ENCODE measurements around the gene WARS2.
"Not testable (repeated sequence)": the region's sequence is repeated elsewhere in the genome, so short reads cannot be mapped to it uniquely, and the experiment has no call there.

The WARS2 gene

DNA sequence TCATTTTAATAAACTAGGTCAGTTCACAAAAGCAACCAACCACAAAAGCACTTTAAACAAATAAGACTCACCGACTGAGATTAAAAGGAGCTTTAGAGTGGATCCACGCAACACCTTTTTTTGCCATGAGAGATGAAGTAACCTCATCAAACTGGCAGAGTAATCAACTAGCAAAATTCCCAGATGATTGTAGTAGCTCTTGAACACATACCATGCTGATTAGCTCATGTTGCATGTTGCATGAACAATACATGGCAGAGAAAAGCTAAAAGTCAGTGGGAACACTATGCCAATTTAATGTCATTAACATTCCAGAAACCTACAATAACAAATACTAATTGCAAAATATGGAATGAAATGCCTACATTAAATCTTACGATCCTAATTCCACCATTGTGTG, 4.1 kb downstream of the WARS2 start:
- no peak for DNase-seq

DNA sequence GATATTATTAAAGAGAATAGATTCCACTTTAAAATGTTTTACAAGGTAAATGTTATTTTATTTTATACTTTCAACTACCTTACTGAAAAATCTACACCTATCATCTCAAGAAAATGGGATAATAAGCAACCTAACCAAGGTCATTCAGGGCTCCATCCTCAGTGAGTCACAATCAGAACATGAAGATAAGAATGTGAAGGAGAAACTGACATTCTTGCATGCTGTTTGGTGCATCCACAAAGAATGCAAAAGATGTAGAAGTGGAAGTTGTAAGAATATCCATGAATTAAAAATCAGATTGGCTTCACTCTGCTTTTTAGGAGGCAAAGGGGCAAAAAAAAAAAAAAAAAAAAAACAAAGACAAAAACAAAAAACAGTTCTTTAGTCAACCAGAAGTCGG, 6.5 kb downstream of the WARS2 start:
- no peak for DNase-seq

DNA sequence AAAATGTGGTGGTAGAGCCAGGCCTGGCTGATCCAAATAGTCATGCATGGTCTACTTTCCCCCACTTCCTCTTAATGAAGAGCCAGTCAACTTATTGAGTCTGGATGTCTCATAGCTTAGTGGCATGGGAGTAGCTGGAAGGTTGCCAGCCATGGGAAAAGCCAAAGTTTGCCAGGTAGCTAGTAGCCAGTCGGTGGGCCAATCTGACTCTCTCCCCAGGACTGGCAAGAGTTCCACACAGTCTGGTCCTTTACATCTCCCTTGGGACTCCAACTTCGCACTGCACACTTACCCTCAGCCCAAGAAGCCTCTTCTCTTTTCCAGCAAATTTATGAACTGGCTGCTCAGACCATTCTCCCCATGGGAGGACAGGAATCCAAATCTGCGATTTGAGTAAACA, 8.3 kb downstream of the WARS2 start:
- no peak for DNase-seq

DNA sequence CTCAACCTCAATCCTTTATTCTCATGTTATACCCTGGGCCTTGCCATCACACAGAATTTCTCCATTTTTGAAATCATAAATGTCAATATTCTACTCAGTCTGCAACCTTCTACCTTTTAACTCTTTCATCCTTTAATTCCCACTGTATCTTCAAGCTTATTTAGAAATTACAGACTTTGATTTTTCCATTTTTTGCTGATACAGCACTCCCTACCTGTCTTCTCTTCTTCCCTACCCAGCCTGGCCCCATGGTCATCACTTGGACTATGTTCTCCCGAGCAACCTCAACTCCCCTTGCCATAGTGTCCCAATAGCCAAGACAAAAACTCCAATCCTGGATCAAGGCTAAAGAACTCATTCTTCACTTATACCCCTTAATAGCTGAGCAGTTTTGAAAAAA, 14.6 kb downstream of the WARS2 start:
- DNase-seq, result no peak

DNA sequence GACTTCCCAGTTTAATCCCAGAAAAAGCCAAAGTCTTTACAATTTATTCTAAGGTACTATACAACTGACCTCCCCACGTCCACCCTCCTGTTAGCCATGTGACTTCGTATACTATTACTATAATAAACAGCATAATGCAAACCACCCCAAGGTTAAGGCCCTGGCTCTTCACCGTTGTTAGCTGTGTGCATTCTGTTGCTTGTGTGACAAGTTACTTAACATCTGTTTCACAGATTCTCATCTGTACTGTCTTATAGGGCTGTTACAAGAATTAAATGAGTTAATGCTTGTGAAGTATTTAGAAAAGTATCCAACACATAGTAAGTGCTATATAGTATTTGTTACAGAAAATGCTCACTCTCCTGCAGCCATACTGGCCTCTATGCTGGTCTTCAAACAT, 15.7 kb downstream of the WARS2 start:
- no peak for DNase-seq

DNA sequence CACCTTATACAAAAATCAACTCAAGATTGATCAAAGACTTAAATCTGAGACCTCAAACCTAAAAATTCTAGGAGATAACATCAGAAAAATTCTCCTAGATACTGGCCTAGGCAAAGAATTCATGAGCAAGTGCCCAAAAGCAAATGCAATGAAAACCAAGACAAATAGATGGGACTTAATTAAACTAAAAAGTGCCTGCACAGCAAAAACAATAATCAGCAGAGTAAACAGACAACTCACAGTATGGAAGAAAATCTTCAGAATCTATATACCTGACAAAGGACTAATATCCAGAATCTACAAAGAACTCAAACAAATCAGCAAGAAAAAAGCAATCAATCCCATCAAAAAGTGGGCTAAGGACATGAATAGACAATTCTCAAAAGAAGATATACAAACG, 18.6 kb downstream of the WARS2 start:
- not testable (repeated sequence) for DNase-seq

DNA sequence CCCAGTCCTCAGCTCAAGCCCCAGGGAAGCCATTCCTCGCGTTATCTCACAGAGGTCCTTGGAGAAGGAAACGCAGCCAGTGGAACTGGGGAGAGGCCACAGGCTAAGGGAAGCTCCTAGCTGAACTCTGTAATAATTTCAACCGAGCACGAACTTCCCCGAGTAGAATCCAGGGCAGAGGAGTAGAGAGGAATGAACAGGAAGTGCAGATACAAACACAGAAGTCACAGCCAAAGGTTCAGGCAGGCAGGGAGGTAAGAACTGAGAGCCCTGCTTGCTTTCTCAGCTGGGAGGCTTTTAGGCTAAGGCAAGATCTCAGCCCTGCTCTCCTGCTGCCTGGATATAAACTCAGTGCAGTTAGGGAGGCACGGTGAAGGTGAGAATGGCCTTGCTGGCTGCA, 23.7 kb downstream of the WARS2 start:
- no peak for DNase-seq

DNA sequence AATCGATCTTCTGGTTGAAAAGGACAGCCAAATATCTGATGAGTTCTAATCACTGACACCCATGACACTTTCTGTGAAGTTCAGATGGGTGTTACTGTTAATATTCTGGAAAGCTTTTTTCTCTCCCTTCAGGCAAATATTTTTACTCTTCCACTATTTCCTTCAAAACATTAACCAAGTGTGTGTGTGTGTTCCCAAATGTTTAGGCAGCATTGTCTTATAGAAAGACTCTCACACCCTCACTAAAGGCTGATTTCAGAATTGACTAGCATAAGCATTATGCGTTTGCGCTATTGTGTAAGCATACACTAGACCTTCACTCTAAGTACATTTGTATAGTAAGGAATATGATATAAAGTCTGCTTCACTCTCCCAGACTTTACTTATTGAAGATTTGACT, 24.7 kb downstream of the WARS2 start:
- no peak for DNase-seq

DNA sequence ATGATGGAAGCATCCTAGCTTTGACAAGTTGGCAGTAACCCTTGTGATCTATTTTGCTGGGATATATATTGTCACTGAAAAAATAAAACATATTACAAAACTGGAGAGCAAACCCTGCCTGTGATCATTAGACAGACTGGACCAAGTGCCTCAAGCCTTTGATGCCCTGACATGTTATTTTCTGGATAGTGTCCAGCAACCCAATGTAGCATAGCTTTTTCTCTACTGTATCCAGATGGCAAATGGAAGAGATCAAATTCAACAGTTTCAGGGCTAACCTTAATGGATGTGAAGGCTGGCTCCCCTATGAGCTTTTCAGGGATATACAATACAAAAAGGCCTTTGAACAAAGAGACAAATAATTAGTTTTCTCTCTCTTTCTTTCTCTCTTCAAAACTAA, 25.1 kb downstream of the WARS2 start:
- DNase-seq, result no peak

DNA sequence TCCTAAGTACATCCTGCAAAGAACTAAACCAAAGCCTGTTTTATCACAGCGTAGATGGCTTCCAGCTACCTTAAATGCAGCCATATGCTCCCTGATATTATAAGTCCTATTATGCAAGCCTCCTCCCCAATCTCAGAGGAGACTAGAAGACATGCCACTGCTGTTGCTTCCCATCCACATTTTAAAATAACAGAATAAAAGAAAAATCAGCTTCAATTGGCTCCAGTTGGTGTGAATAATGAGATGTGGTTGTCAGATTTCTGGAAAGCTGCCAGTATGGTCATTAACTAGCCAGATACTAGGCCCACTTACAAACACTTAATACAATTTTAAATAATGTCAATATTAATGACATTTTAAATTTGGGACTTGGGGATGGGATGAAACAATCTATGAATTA, 25.7 kb downstream of the WARS2 start:
- DNase-seq, result no peak

DNA sequence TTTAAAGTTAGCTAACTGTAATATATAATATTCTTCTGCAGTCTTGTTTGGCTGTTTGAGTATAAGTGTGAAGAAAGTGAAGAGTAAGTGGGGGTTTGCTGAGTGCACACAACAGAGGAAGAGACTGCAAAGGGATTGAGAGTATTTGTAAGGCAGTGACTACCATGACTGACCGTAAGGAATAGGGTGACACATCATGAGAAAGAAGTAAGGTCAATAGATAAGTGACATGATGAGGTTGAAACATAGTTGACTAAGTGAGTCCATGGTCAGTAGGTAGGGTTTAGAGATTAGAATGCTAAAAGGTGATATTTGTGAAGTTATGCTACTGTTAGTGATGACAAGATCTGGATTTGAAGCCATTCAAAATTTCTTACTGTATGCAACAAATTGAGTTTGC, 27.7 kb downstream of the WARS2 start:
- DNase-seq, result no peak

DNA sequence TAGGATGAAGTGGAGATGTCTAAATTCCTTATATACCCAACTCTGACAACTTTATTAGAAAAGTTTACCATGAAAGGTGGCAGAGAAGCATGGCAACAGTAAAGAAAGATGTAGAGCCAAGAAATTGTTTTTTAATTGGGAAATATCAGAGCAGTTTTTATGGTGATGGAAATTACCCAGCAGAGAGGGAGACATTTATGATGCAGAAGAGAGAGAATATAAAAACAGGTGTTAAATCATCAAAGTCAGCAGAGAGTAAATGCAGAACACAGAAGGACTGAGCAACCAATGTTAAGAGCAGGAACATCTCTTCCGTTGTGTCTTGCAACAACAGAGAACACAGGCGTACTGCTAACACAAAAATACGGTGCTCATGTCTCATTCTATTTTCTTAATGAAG, 28.2 kb downstream of the WARS2 start:
- no peak for DNase-seq

DNA sequence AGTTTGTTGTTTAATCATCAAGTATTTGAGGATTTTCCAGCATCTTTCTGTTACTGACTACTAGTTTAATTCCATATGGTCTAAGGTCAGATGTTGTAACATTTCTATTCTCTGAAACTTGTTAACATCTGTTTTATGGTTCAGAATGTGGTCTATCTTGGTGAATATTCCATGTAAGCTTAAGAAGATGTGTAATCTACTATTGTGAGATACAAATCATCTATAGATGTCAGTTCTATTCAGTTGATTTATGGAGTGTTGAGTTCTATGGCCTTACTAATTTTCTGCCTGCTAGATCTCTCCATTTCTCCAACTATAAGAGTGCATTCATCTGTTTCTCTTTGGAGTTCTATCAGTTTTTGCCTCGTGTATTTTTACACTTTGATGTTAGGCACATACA, 31.5 kb downstream of the WARS2 start:
- no peak for DNase-seq

DNA sequence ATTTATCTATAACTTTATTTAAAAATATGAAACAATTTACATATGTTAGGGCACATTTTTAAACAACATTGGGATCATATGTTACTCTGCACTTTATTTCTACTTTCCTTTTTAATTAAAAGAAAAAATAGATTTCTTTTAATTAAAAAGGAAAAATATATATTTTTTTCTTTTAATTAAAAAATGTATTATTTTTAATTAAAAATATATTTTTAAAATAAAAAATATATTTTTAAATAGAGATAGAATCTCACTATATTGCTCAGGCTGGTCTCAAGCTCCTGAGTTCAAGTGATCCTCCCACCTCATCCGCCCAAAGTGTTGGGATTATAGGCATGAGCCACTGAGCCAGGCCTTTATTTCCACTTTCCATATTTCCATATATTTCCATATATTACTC, 36.7 kb downstream of the WARS2 start:
- no peak for DNase-seq

DNA sequence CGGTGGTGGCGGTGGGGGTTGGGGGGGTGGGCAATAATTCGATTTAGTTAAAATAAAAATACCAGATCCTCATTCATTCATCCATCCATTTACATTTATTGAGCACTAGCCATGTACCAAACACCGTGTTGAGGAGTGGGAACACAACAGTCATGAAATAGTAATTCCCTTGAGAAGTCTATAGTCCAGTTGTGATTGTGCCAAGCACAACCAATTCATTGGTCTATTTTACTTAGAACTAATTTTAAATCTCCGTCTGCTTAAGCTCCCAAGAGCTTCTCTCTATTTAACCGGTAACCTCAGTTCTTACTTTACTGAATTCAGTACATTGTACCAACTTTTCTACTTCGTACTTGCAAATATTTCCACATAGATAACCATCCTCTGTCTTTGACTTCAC, 38.4 kb downstream of the WARS2 start:
- DNase-seq, result no peak

DNA sequence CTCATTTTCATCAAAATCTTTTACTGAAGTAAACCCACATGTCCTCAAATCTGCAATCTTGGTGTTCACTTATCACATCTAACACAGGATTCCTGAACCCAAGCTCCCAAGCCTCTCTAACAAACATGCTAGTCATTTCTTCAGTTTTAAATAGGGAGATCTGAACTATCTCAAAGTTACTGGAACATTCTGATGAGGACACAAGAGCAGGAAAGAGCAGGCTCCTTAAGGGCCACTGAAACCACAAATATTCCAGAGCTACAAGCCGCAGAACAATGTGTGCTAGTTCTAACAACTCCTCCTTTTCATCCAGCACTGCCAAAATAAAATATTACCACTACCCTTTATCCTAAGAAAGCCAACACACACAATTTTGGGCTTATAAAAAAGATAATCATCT, 38.9 kb downstream of the WARS2 start:
- DNase-seq, result no peak

DNA sequence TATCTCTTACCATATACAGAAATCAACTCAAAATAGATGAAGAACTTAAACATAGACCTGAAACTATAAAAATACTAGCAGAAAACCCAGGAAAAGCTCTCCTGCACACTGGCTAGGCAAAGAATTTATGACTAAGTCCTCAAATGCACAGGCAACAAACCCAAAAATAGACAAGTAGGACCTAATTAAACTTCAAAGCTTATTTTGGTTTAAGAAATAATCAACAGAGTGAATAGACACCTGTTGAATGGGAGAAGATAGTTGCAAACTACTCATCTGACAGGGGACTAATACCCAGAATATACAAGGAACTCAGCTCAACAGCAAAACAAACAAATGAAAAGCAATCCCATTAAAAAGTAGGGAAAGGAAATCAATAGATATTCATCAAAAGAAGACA, 40.7 kb downstream of the WARS2 start:
- DNase-seq, result no peak

DNA sequence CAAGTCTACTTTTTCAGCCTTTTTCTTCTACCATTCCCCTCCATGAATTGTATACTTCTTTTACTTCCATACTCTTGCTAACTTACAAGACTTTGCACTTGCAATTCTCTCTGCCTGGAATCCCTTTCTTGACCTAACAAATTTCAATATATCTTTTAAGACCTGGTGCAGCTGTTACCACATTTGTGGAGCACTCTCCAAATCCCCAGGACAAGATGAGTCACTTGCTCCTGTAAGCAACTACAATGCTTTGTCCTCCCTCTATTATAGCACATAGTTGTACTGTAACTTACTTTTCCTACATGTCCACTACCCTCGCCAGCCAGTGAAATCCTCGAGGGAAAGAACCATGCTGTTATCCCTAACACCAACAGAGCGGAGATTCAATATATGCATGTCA, 43.1 kb downstream of the WARS2 start:
- DNase-seq, result no peak

DNA sequence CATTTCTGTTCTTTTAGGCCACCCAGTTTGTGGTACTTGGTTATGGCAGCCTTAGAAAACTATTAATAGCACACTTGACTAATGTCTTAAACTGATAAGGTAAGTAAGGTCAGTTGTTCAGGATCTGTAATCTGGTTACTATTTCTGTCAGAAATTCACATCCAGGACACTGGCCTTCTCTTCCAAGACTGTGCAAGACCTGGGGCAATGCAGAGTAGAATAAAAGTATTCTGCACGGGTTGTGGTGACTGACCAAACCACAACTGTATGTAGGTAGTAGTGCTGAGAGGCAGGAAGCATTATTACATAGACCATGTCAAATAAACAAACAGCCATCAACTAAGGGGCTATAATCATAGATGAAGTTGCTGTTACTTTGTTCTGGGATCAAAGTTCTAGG, 46.7 kb downstream of the WARS2 start:
- DNase-seq, result no peak

DNA sequence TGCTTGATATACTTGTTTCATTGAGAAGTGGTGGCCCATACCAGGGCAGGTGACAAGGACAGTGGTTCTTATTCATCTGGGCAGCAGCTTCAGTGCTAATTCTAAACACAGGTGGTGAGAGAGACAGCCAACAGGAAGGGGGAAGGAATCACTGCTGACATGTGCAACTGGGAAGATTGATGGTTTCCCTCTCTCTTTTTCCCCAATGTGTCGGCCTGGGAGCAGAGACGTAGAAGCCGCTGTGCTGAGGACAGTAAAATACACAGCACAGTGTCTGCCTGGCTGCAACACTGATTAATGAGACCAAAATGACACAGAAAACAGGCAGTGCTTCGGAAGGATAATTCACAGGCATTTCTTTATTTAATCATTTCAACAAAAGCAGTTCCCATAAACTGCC, 48.8 kb downstream of the WARS2 start:
- no peak for DNase-seq

DNA sequence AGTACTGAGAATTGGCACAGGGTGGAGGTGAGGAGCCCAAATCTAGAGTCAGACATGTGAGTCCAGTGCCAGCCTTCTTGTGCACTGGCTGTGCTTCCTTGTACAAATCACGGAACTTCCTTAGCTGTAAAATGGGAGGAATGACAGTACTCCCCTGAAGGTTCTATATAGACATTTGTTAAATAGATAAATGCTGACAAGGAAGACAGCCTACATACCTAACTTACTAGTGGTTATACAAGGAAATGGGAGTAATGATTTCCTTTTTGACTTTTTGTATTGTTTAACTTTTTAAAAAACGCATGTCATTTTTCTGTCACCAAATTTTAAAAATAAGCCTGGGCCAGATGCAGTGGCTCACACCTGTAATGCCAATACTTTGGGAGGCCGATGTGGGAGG, 50.2 kb downstream of the WARS2 start:
- no peak for DNase-seq

DNA sequence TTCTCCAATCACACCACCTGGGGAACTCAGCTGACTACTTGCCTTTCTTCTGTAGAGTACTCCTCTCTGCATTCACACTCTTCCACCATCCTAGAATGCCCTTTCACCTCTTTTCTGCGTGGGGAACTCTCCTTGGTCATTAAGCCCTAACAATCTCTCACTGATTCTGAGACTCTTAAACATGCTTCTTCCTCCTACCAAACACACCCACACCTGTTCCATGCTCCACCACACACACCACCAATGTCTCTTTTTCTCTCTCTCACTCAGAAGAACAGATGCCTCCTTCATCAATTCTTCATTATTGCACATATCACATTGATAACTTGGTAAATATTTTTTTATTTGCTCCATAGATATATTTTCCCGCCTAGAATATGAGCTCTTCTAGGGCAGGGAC, 53.6 kb downstream of the WARS2 start:
- DNase-seq, result no peak

DNA sequence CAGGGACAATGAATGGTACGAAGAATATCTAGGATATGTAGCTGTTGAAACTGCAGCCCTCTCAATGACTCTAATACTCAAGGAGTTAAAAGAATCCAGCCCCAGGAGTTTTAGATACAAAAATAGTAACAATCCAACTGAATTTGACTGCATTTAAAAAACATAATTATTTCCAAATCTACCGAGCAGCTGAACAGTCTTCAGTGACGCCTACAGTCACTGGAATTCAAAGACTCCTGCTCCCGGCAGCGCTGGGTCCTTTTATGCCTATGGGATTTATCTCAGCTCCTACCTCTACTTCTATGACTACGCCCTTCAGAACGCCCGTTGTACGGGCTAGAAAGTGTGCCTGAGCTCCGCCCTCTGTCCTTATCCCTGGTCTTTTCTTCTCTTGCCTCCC, 55.7 kb downstream of the WARS2 start:
- no peak for DNase-seq

DNA sequence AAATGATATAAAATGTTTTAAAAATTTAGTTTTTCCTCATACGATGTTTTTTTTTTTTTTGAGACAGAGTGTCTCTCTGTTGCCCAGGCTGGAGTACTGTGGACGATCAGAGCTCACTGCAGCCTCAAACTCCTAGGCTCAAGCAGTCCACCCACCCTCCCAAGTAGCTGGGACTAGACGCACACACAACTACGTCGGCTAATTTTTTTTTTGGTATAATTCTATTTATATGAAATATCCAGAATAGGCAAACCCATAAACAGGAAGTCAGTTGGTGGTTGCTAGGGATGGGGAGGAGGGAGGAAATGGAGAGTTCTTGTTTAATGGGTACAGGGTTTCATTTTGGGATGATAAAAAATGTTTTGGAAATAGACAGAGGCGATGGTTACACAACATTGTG, 56.5 kb downstream of the WARS2 start:
- no peak for DNase-seq

DNA sequence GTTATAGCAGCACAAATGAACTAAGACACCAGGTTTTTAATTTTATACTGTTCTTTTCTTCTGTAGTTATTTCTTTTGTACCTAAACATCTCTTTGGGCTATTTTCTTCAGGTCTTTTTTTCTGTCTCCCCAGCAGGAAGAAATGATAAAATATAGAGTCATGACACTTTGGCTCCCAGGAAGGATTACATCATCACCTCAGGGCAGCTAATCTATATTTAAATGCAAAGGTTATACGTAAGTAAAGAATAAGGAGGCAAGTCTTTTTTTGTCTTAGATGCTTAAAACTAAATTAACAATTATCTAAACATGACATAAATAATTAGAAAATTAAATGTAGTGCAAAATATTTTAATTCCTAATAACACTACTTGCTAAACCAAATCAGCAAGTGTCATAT, 57.0 kb downstream of the WARS2 start:
- no peak for DNase-seq

DNA sequence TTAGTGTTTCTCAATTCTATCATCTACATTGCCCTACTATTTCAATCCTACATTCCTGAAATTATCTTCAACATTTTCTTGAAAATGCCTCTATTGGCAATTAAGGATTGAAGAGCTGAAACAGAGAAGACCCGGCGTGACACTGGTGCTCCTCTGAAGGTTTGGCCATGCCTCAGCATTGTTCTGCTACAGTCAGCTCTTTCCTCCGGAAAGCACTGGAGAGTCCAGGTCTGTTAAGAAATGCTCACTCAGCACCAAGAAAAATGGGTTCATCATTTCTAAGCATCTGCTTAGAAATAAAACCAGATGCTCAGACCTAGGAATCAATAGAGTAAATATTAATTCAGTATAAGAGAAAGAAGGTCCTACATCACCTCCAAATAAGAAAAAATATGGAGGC, 58.8 kb downstream of the WARS2 start:
- DNase-seq, result no peak

DNA sequence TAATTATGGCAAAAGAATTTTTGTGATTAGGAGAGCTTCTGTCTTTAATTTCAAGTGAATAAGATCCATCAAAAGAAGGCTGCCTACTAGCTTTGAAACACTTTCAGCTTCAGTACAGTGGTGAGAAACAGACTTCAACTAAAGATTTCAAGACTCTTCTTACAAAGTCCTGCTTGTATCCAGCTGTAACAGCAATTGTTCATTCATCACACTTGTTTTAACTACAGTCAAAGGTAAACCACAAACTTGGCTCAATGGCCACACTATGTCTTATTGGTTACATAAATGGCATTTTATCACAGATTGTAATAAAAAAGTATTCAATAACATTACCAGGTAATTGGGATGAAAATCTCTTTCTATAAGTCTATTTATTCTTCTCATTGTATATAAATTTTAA, 59.2 kb downstream of the WARS2 start:
- DNase-seq, result no peak

All from inflammatory macrophage treated with lipopolysaccharide for 4 hours (primary cell).